Progenitor cell of endocrine pancreas (in vitro differentiated cells): ENCODE measurements around the gene EHF. TPM values are rescaled to one million over a fixed set of nuclear protein-coding genes. Genes with fewer than 3 reads are reported as not detected.

Experiments
- DNase-seq: peaks from one replicate; pipeline ENCODE4 v3.0.0; 2021; ENCODE audit warnings: low spot score; ENCODE audit not compliant: unreplicated experiment
- H3K27ac Mint-ChIP-seq: 2 replicates; pipeline ENCODE4 v1.8.0; 2021; ENCODE audit warnings: mild to moderate bottlenecking, moderate library complexity, mixed read lengths
- H3K27me3 Mint-ChIP-seq: 2 replicates; pipeline ENCODE4 v1.8.0; 2021; ENCODE audit warnings: mixed read lengths
- H3K36me3 Mint-ChIP-seq: 2 replicates; pipeline ENCODE4 v1.8.0; 2022; ENCODE audit warnings: mixed read lengths; ENCODE audit not compliant: insufficient read depth
- H3K4me1 Mint-ChIP-seq: 2 replicates; pipeline ENCODE4 v1.8.0; 2021; ENCODE audit warnings: low read depth, mixed read lengths
- H3K4me3 Mint-ChIP-seq: 2 replicates; pipeline ENCODE4 v1.8.0; 2021; ENCODE audit warnings: low read depth, mild to moderate bottlenecking, moderate library complexity, mixed read lengths
- H3K9me3 Mint-ChIP-seq: 2 replicates; pipeline ENCODE4 v1.8.0; 2021; ENCODE audit warnings: low read depth, mixed read lengths
- CTCF ChIP-seq: fragments of 200-600 bp; sonication (generic); IDR thresholded peaks from one replicate; pipeline ENCODE4 v1.5.0; 2021; ENCODE audit warnings: antibody characterized with exemption, mild to moderate bottlenecking; ENCODE audit not compliant: unreplicated experiment
- total RNA-seq: library from RNA; stranded (reverse); gene quantifications from 2 replicates; pipeline ENCODE4 v1.2.1, GENCODE V29; 2021

The EHF gene
- total RNA-seq, 1 donor from 2014 or later: 18.6 TPM

- no peak overlapping the region for H3K27ac Mint-ChIP-seq
- H3K4me1 Mint-ChIP-seq: peaks cover 55% of the 10 kb centered on the region
- H3K36me3 Mint-ChIP-seq: no peaks in the 10 kb centered on the region
- TF ChIP-seq CTCF: no peak
- no peaks in the 10 kb centered on the region for H3K27me3 Mint-ChIP-seq
- H3K4me3 Mint-ChIP-seq: no peak overlapping the region
- no peaks in the 10 kb centered on the region for H3K9me3 Mint-ChIP-seq
- no peak for DNase-seq
These were observed 3.9 kb upstream of the EHF start for GRCh38 chr11:34616830-34617504.

GRCh38 chr11:34618406-34618805, 2.5 kb upstream of the EHF start:
- DNase-seq: no peak
- Mint-ChIP-seq H3K27me3 (no peaks in the 10 kb centered on the region), H3K9me3 (no peaks in the 10 kb centered on the region), H3K4me1 (peaks cover 60% of the 10 kb centered on the region), H3K4me3 (no peak overlapping the region), H3K36me3 (no peaks in the 10 kb centered on the region), H3K27ac (no peak overlapping the region)
- no peak for TF ChIP-seq CTCF

DNA sequence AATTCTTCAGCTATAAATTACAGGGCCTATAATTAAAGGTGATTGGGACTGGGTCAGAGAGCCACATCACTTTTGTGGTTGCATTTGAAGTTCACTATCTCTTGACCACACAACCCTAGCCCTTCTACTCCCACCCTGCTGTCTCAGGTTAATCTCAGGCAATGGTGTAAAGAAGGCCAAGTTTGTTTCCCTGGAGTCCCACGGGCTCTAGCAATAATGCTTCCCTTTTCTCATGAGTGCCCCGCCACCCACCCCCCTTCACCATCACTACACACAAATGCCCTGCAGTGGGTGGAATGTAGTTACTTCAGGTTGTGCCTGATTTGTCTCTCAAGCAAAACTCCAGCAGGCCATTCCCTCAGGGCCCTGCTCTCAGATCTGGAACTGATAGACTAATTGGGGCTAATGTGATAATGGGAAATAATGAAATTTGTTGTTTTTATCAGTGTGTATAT, 1.8 kb upstream of the EHF start:
- peaks cover 63% of the 10 kb centered on the region for H3K4me1 Mint-ChIP-seq
- no peak for DNase-seq
- H3K4me3 Mint-ChIP-seq: no peak overlapping the region
- no peaks in the 10 kb centered on the region for H3K9me3 Mint-ChIP-seq
- H3K36me3 Mint-ChIP-seq: peaks cover 3% of the 10 kb centered on the region
- no peaks in the 10 kb centered on the region for H3K27me3 Mint-ChIP-seq
- no peak for TF ChIP-seq CTCF
- peak overlapping the region; percentile 77 for H3K27ac Mint-ChIP-seq

GRCh38 chr11:34620202-34620601, 691 bp upstream of the EHF start:
- no peaks in the 10 kb centered on the region for H3K27me3 Mint-ChIP-seq
- H3K9me3 Mint-ChIP-seq: no peaks in the 10 kb centered on the region

DNA sequence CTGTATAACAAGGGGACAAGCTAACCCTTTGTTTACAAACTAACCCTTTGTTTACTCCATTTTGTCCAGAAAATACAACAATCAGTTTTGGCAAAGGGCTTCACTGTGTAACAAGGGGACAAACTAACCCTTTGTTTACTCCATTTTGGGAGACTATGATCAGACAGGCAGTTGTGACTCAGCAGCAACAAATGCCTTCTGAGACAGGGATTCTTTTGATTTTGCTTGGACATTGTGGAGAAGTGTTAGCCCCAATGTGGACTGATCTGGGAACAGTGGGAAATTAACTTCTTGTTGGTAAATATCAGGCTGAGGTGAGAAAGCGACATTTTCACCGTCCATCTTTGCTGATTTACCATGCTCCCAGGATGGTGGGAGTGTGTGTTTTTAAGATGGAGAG, 983 bp downstream of the EHF start:
- TF ChIP-seq CTCF: no peak
- H3K4me3 Mint-ChIP-seq: peak overlapping the region; percentile 67
- H3K4me1 Mint-ChIP-seq: peaks cover 55% of the 10 kb centered on the region
- H3K27me3 Mint-ChIP-seq: no peaks in the 10 kb centered on the region
- H3K9me3 Mint-ChIP-seq: peaks cover 4% of the 10 kb centered on the region
- H3K36me3 Mint-ChIP-seq: peaks cover 3% of the 10 kb centered on the region
- peak overlapping the region; percentile 92 for H3K27ac Mint-ChIP-seq
- no peak for DNase-seq

More at GRCh38 chr11:34620202-34620601, 691 bp upstream of the EHF start:
- no peak for TF ChIP-seq CTCF
- DNase-seq: no peak
- Mint-ChIP-seq H3K36me3 (peaks cover 3% of the 10 kb centered on the region), H3K4me1 (peaks cover 59% of the 10 kb centered on the region), H3K27ac (peak overlapping the region; percentile 92), H3K4me3 (peak overlapping the region; percentile 67)
